Osteoblast (primary cell): Measurements from ENCODE around the gene POM121. TPM values are rescaled to one million over a fixed set of nuclear protein-coding genes. Genes with fewer than 3 reads are reported as not detected.
"Not testable (repeated sequence)": the region's sequence is repeated elsewhere in the genome, so short reads cannot be mapped to it uniquely, and the experiment has no call there.

Experiments used
- DNase-seq: peaks from one replicate; pipeline ENCODE4 v3.0.0; 2011; ENCODE audit warnings: low spot score, mixed read lengths; ENCODE audit not compliant: insufficient read length; ENCODE audit errors: missing footprints
- H2AFZ ChIP-seq: 2 replicates; pipeline ENCODE4 v1.6.0; 2011; ENCODE audit warnings: mild to moderate bottlenecking, low read length
- H3K27ac ChIP-seq: 2 replicates; pipeline ENCODE4 v1.5.1; 2011; ENCODE audit warnings: mild to moderate bottlenecking, low read depth, low read length, moderate library complexity
- H3K27me3 ChIP-seq: 2 replicates; pipeline ENCODE4 v1.6.0; 2012; ENCODE audit warnings: mild to moderate bottlenecking, control low read depth, inconsistent platforms, low read length, moderate library complexity; ENCODE audit not compliant: insufficient read depth
- H3K36me3 ChIP-seq: 2 replicates; pipeline ENCODE4 v1.5.1; 2011; ENCODE audit warnings: mild to moderate bottlenecking, low read length, control low read depth, moderate library complexity; ENCODE audit not compliant: insufficient read depth
- H3K4me1 ChIP-seq: 2 replicates; pipeline ENCODE4 v1.5.1; 2011; ENCODE audit warnings: mild to moderate bottlenecking, low read length, control low read depth, moderate library complexity; ENCODE audit not compliant: insufficient read depth
- H3K4me2 ChIP-seq: 2 replicates; pipeline ENCODE4 v1.6.0; 2011; ENCODE audit warnings: mild to moderate bottlenecking, low read length; ENCODE audit not compliant: insufficient read depth
- H3K4me3 ChIP-seq: fragments of 200-600 bp; sonication (generic); 3 replicates; pipeline ENCODE4 v1.5.1; 2012; ENCODE audit warnings: mild to moderate bottlenecking, low read length, inconsistent platforms; ENCODE audit not compliant: insufficient read depth
- H3K79me2 ChIP-seq: 2 replicates; pipeline ENCODE4 v1.6.0; 2012; ENCODE audit warnings: mild to moderate bottlenecking, low read length, control low read depth, inconsistent platforms; ENCODE audit not compliant: insufficient read depth
- H3K9me3 ChIP-seq: 2 replicates; pipeline ENCODE4 v1.5.1; 2011; ENCODE audit warnings: low read depth, low read length, control low read depth
- H4K20me1 ChIP-seq: 2 replicates; pipeline ENCODE4 v1.6.0; 2012; ENCODE audit warnings: mild to moderate bottlenecking, low read length, control low read depth; ENCODE audit not compliant: insufficient read depth
- total RNA-seq: library from RNA; depleted of rRNA; stranded (reverse); fragments of >200 nt; gene quantifications from 2 replicates; pipeline ENCODE4 v1.2.3, GENCODE V29; 2012

Gene POM121
- total RNA-seq, 1 donor = 6.5 TPM

DNA sequence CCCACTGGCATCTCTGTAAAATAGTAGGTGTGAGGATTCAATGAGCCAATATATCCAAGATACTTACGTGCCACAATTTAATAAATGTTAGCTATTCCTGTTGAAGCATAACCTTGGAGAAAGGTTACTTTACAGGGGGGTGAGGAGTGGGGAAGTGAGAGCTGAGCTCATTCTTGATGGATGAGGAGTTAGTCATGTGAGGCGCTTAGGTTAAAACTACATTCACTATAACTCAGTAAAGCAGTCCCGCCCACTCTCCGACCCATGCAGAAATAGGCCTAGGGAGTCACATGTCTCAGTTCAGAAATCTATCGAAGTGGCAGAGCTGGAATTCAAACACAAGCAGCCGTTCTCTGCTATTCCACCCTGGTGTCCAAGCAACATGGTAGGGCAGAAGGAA is 25.5 kb downstream of the POM121 start:
- not testable (repeated sequence) for H3K27ac ChIP-seq, H3K79me2 ChIP-seq, H3K36me3 ChIP-seq, H3K27me3 ChIP-seq, H3K4me2 ChIP-seq, H4K20me1 ChIP-seq, H2AFZ ChIP-seq, H3K4me1 ChIP-seq, DNase-seq, H3K4me3 ChIP-seq, H3K9me3 ChIP-seq

- not testable (repeated sequence) for H3K4me2 ChIP-seq, H3K27ac ChIP-seq, DNase-seq, H3K79me2 ChIP-seq, H2AFZ ChIP-seq, H3K36me3 ChIP-seq, H3K27me3 ChIP-seq, H3K4me1 ChIP-seq, H3K9me3 ChIP-seq, H3K4me3 ChIP-seq, H4K20me1 ChIP-seq
Measured at GRCh38 chr7:72953901-72954562, 29.1 kb downstream of the POM121 start.

GRCh38 chr7:72954563-72955198 is 29.8 kb downstream of the POM121 start:
- H4K20me1 ChIP-seq, H3K9me3 ChIP-seq, DNase-seq, H2AFZ ChIP-seq, H3K79me2 ChIP-seq, H3K4me1 ChIP-seq, H3K4me2 ChIP-seq, H3K36me3 ChIP-seq, H3K27me3 ChIP-seq, H3K27ac ChIP-seq: not testable (repeated sequence)
- peak overlapping the region; percentile 42 for H3K4me3 ChIP-seq

GRCh38 chr7:72960029-72960428 is 35.1 kb downstream of the POM121 start:
- not testable (repeated sequence) for H2AFZ ChIP-seq, H3K79me2 ChIP-seq, H3K4me3 ChIP-seq, H3K4me2 ChIP-seq, H3K4me1 ChIP-seq, H3K36me3 ChIP-seq, H3K9me3 ChIP-seq, H3K27ac ChIP-seq, DNase-seq, H4K20me1 ChIP-seq, H3K27me3 ChIP-seq

DNA sequence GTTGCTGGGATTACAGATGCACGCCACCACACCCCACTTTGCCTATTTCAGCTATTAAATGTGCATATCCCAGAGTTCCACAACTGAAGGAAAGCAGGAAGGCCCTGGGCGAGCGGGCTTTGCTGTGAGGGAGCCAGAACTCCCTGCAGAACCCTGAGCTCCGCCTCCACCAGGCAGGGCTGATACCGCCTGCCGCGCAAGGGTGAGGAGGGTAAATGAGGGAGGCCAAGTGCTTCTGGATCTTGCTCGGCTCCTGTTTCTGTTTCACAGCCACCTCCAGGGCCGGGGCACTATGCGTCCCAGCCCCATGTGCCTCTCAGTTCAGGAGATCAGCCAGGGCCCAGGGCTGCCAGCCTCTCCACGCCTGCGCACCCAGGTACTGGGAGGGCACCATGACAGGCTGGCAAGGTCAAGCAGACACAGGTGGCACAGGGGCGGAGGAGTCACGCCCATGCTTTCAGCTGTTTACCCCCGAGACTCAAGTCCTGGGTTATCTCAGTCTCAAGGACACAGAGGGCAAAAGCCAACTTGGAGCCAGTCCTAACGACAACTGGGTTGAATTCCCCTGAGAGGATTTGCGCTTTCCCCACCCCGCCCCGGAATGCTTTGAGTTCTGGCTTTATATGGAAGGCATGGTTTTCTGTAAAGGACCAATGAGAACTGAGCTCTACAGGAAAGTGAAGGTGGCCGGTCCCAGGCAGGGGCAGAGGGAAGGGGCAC is 35.9 kb downstream of the POM121 start:
- H4K20me1 ChIP-seq, H3K4me1 ChIP-seq, H3K27ac ChIP-seq, H3K9me3 ChIP-seq, H3K4me2 ChIP-seq, H3K4me3 ChIP-seq, H3K27me3 ChIP-seq, H3K36me3 ChIP-seq, H2AFZ ChIP-seq, H3K79me2 ChIP-seq, DNase-seq: not testable (repeated sequence)

DNA sequence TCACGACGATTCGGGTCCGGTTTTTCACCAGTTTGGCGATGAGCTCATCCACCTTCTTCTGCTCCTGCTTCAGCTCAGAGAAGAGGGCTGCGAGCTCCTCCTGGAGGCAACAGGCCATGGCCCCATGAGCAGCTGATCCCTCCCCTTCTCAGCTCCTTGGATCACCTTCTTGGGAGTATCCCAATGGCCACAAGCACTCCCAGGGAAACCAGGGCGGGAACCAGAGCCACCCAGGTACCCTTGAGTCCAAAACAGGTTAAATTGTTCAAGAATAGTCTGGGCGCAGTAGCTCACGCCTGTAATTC is 36.4 kb downstream of the POM121 start:
- not testable (repeated sequence) for H3K4me2 ChIP-seq, DNase-seq, H3K27me3 ChIP-seq, H4K20me1 ChIP-seq, H2AFZ ChIP-seq, H3K79me2 ChIP-seq, H3K4me1 ChIP-seq, H3K27ac ChIP-seq, H3K4me3 ChIP-seq, H3K9me3 ChIP-seq, H3K36me3 ChIP-seq

GRCh38 chr7:72963056-72963455 is 38.2 kb downstream of the POM121 start:
- H3K4me1 ChIP-seq, H3K4me3 ChIP-seq, H3K27ac ChIP-seq, H3K79me2 ChIP-seq, H3K4me2 ChIP-seq, H2AFZ ChIP-seq, H3K27me3 ChIP-seq, DNase-seq, H4K20me1 ChIP-seq, H3K36me3 ChIP-seq, H3K9me3 ChIP-seq: not testable (repeated sequence)

DNA sequence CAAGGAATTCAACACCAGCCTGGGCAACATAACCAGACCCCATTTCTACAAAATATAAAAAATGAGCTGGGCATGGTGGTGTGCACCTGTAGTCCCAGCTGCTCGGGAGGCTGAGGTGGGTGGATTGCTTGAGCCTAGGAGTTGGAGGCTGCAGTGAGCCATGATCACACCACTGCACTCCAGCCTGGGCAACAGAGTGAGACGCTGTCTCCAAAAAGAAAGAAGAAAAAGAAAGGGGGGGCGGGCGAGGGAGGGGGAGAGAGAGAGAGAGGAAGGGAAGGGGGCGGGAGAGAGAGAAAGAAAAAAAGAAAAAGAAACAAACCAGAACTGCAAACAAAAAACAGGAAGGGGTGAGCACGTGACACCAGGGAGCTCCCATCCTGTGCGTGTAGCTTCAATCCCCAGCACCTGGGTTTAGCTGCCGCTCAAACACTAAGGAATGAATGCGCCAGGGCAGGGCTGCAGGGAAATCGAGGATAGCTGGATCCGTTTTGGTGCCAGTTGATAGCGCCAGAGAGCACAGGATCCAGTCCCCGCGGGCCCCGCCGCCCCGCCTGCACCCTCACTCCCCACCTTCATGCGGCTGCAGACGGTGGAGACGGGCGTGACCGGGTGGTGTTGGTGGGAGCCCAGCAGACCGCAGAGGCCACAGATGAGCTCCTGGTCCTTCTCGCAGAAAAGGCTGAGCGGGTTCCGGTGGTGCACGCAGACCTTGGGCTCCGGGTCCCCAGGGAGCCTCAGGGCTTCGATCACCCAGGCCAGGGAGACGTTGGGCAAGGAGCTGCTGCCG is 40.5 kb downstream of the POM121 start:
- H3K27me3 ChIP-seq, DNase-seq, H3K4me2 ChIP-seq, H3K36me3 ChIP-seq, H3K4me1 ChIP-seq, H3K79me2 ChIP-seq, H3K4me3 ChIP-seq, H3K27ac ChIP-seq, H4K20me1 ChIP-seq, H2AFZ ChIP-seq, H3K9me3 ChIP-seq: not testable (repeated sequence)
